GM19397 (cell line): ENCODE data around the gene C5AR2.
A peak's percentile ranks its signal among the peaks of the same experiment; 100 is the strongest.
"Not testable (repeated sequence)": the region's sequence is repeated elsewhere in the genome, so short reads cannot be mapped to it uniquely, and the experiment has no call there.

Experiments
- ATAC-seq: cut with Tn5 transposase; IDR thresholded peaks from one replicate; pipeline ENCODE4 v1.9.1; 2021; ENCODE audit warnings: mild to moderate bottlenecking, moderate library complexity; ENCODE audit not compliant: unreplicated experiment

The C5AR2 gene

GRCh38 chr19:47323409-47323808, 8.6 kb upstream of the C5AR2 start:
- ATAC-seq: no peak

- no peak for ATAC-seq
These were observed 8.1 kb upstream of the C5AR2 start for GRCh38 chr19:47323872-47324271.

GRCh38 chr19:47324502-47324901, 7.5 kb upstream of the C5AR2 start:
- ATAC-seq: no peak

- no peak for ATAC-seq
These were observed 1.5 kb upstream of the C5AR2 start for GRCh38 chr19:47330466-47330869.

GRCh38 chr19:47331490-47331889, 485 bp upstream of the C5AR2 start:
- no peak for ATAC-seq

GRCh38 chr19:47336765-47337718, 5.1 kb downstream of the C5AR2 start:
- not testable (repeated sequence) for ATAC-seq

- ATAC-seq: no peak
These were observed 7.4 kb downstream of the C5AR2 start for GRCh38 chr19:47339196-47339880.

- ATAC-seq: no peak
These were observed 8.7 kb downstream of the C5AR2 start for GRCh38 chr19:47340477-47341208.

GRCh38 chr19:47341734-47342133, 9.8 kb downstream of the C5AR2 start:
- no peak for ATAC-seq

- no peak for ATAC-seq
These were observed 11.3 kb downstream of the C5AR2 start for GRCh38 chr19:47343194-47343802.

GRCh38 chr19:47344425-47344824, 12.4 kb downstream of the C5AR2 start:
- no peak for ATAC-seq

GRCh38 chr19:47346024-47346423, 14.0 kb downstream of the C5AR2 start:
- ATAC-seq: not testable (repeated sequence)

- peak; percentile 94 for ATAC-seq
These were observed 17.1 kb downstream of the C5AR2 start, which contains the start of gene DHX34 for GRCh38 chr19:47348819-47349795. Gene DHX34 (plus strand): TSS chr19:47349315. CDS start chr19:47353031, 3,716 bp downstream.

GRCh38 chr19:47350630-47351029, 18.7 kb downstream of the C5AR2 start:
- no peak for ATAC-seq

GRCh38 chr19:47351548-47351947, 19.6 kb downstream of the C5AR2 start:
- no peak for ATAC-seq

- no peak for ATAC-seq
These were observed 20.1 kb downstream of the C5AR2 start for GRCh38 chr19:47352095-47352494.

GRCh38 chr19:47353307-47353712, 21.3 kb downstream of the C5AR2 start:
- no peak for ATAC-seq

GRCh38 chr19:47356900-47357299, 24.9 kb downstream of the C5AR2 start:
- ATAC-seq: no peak

- ATAC-seq: no peak
These were observed 26.1 kb downstream of the C5AR2 start for GRCh38 chr19:47357788-47358680.
